HEK293T (cell line): Measurements from ENCODE around the gene RTN3.

Experiments
- ARNT ChIP-seq: fragments of 450-650 bp; IDR thresholded peaks from 2 replicates; pipeline ENCODE4 v1.6.1; 2017; ENCODE audit warnings: mild to moderate bottlenecking
- BHLHE40 ChIP-seq: fragments of 450-650 bp; IDR thresholded peaks from 2 replicates; pipeline ENCODE4 v1.6.1; 2016; ENCODE audit warnings: mild to moderate bottlenecking, moderate library complexity, borderline replicate concordance
- CTBP1 ChIP-seq: fragments of 450-650 bp; IDR thresholded peaks from 2 replicates; pipeline ENCODE4 v1.6.1; 2016; ENCODE audit warnings: borderline replicate concordance
- ELF4 ChIP-seq: fragments of 450-650 bp; IDR thresholded peaks from 2 replicates; pipeline ENCODE4 v1.6.1; 2017; ENCODE audit warnings: antibody characterized with exemption
- FOXM1 ChIP-seq: fragments of 450-650 bp; IDR thresholded peaks from 2 replicates; pipeline ENCODE4 v1.6.1; 2017; ENCODE audit warnings: mild to moderate bottlenecking, borderline replicate concordance
- HDGF ChIP-seq: fragments of 450-650 bp; IDR thresholded peaks from 2 replicates; pipeline ENCODE4 v1.6.1; 2017; ENCODE audit warnings: antibody characterized with exemption, borderline replicate concordance
- L3MBTL2 ChIP-seq: fragments of 450-650 bp; conservative IDR thresholded peaks from 2 replicates; pipeline ENCODE4 v1.6.1; 2016; ENCODE audit warnings: mild to moderate bottlenecking
- LEF1 ChIP-seq: fragments of 450-650 bp; IDR thresholded peaks from 2 replicates; pipeline ENCODE4 v1.6.1; 2017; ENCODE audit warnings: mild to moderate bottlenecking, borderline replicate concordance
- NFRKB ChIP-seq: fragments of 450-650 bp; IDR thresholded peaks from 2 replicates; pipeline ENCODE4 v1.6.1; 2016; ENCODE audit warnings: mild to moderate bottlenecking, moderate library complexity
- SP1 ChIP-seq: fragments of 450-650 bp; IDR thresholded peaks from 2 replicates; pipeline ENCODE4 v1.6.1; 2017
- SUZ12 ChIP-seq: fragments of 450-650 bp; IDR thresholded peaks from 2 replicates; pipeline ENCODE4 v1.6.1; 2016; ENCODE audit warnings: mild to moderate bottlenecking

DNA sequence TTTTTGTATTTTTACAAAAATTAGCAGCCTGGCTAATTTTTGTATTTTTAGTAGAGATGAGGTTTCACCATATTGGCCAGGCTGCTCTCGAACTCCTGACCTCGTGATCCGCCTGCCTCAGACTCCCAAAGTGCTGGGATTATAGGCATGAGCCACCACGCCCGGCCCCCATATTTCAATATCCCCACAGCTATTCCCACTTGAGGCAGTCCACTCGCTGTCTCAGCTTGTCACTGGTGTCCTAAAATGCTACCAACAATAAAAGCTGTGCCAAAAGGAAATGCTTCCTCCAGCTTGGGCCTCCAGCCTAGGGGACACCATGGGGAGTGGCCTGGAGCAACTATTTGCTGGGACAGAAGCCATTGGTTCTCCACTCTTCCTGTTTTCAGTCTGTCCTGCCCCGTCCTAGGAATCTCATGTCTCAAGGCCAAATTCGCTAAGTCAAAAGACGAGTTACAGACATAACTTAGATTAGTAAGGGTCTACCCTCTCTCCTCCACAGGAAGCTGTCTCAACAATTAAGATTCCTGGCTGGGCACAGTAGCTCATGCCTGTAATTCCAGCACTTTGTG lies 124.6 kb downstream of the RTN3 start:
- TF ChIP-seq CTBP1 (no peak), LEF1 (no peak), L3MBTL2 (no peak), FOXM1 (no peak), BHLHE40 (no peak), HDGF (no peak), ELF4 (no peak), SUZ12 (no peak), NFRKB (no peak), ARNT (no peak), SP1 (no peak)
